NOMO-1 treated with dmso at 0.1 percent for 144 hours (cell line): ENCODE results near the gene KLF16.
"Not testable (repeated sequence)": the region's sequence is repeated elsewhere in the genome, so short reads cannot be mapped to it uniquely, and the experiment has no call there.

Experiments used
- DNase-seq: peaks from one replicate; lab custom pipeline; 2025; ENCODE audit not compliant: unreplicated experiment; lab: John Stamatoyannopoulos, UW

Gene KLF16

GRCh38 chr19:1884719-1885334 lies 21.4 kb upstream of the KLF16 start:
- no peak for DNase-seq

- no peak for DNase-seq
These were observed 20.9 kb upstream of the KLF16 start for GRCh38 chr19:1884291-1884718.

- no peak for DNase-seq
These were observed 20.4 kb upstream of the KLF16 start for GRCh38 chr19:1883784-1884183.

GRCh38 chr19:1882786-1883692 lies 19.7 kb upstream of the KLF16 start:
- no peak for DNase-seq

GRCh38 chr19:1882089-1882785 lies 18.9 kb upstream of the KLF16 start:
- no peak for DNase-seq

- DNase-seq: not testable (repeated sequence)
These were observed 18.2 kb upstream of the KLF16 start for GRCh38 chr19:1881393-1882088.

GRCh38 chr19:1880611-1881392 lies 17.4 kb upstream of the KLF16 start:
- DNase-seq: no peak

GRCh38 chr19:1879982-1880381 lies 16.6 kb upstream of the KLF16 start:
- DNase-seq: not testable (repeated sequence)

GRCh38 chr19:1878583-1878982 lies 15.2 kb upstream of the KLF16 start:
- not testable (repeated sequence) for DNase-seq

- not testable (repeated sequence) for DNase-seq
These were observed 13.9 kb upstream of the KLF16 start for GRCh38 chr19:1877280-1877660.

GRCh38 chr19:1876496-1877279 lies 13.3 kb upstream of the KLF16 start:
- DNase-seq: not testable (repeated sequence)

- peak; percentile 94 for DNase-seq
These were observed 12.5 kb upstream of the KLF16 start for GRCh38 chr19:1875646-1876495.

- not testable (repeated sequence) for DNase-seq
These were observed 11.9 kb upstream of the KLF16 start for GRCh38 chr19:1875265-1875645.

GRCh38 chr19:1874554-1875185 lies 11.3 kb upstream of the KLF16 start:
- no peak for DNase-seq

GRCh38 chr19:1873524-1874473 lies 10.4 kb upstream of the KLF16 start:
- no peak for DNase-seq

- no peak for DNase-seq
These were observed 9.6 kb upstream of the KLF16 start for GRCh38 chr19:1872807-1873523.
